HepG2 (cell line): Measurements from ENCODE around the gene PDP2. TPM values are rescaled to one million over a fixed set of nuclear protein-coding genes. Genes with fewer than 3 reads are reported as not detected.
A peak's percentile ranks its signal among the peaks of the same experiment; 100 is the strongest.

Source experiments
- ATAC-seq: fragments of 200-7000 bp; cut with Tn5 transposase; 3 replicates; pipeline ENCODE4 v1.9.1; 2020; ENCODE audit warnings: mild to moderate bottlenecking, moderate library complexity
- BruUV-seq: library from RNA; stranded (reverse); fragments of 400-500 nt; replicated peaks from 2 replicates; lab custom pipeline; 2021; lab: Mats Ljungman, UMichigan
- CTCF ChIA-PET: fragments of 300-600 bp; formaldehyde crosslinking; extraction: SDS; loops from one replicate; lab custom pipeline; 2021; ENCODE audit warnings: low total read pairs, inconsistent platforms, low intra/inter-chr PET ratio; lab: Yijun Ruan, JAX
- POLR2A ChIA-PET: fragments of 350-600 bp; sonication (Branson Sonifier 250); formaldehyde crosslinking; loops from one replicate; lab custom pipeline; 2020; ENCODE audit warnings: antibody characterized with exemption, inconsistent platforms; lab: Yijun Ruan, JAX
- DNase-seq: peaks from one replicate; pipeline ENCODE4 v3.0.0-alpha.2; 2015; ENCODE audit warnings: low spot score
- FAIRE-seq: peaks from 3 replicates; lab custom pipeline; 2011; peaks lifted over from hg19 to GRCh38; lab: Jason Lieb, UNC
- H2AFZ ChIP-seq: one replicate; pipeline ENCODE4 v1.6.1; 2011; ENCODE audit warnings: low read length, inconsistent platforms
- H3K27ac ChIP-seq: fragments of 300-600 bp; 3 replicates; pipeline ENCODE4 v1.8.0; 2011; ENCODE audit warnings: mixed run types, mild to moderate bottlenecking, mixed read lengths, low read length, inconsistent platforms; ENCODE audit not compliant: insufficient read depth; ENCODE audit errors: extremely low read length
- H3K27me3 ChIP-seq, 2 experiments: fragments of 200-600 bp in 1 of 2; 2 replicates in 1 of 2; 3 replicates in 1 of 2; pipeline versions ENCODE4 v1.6.0 to v1.8.0; 2011; ENCODE audit warnings: low read length in 2 of 2, mild to moderate bottlenecking in 2 of 2, moderate library complexity in 2 of 2, inconsistent platforms in 1 of 2; ENCODE audit not compliant: insufficient read depth in 2 of 2, control insufficient read depth in 1 of 2
- H3K36me3 ChIP-seq, 2 experiments: fragments of 200-600 bp in 1 of 2; replicated peaks in 1 of 2; 2 replicates in 1 of 2; 3 replicates in 1 of 2; pipeline versions ENCODE4 v1.5.1 to v1.8.0; 2011; ENCODE audit warnings: low read length in 2 of 2, inconsistent platforms in 1 of 2; ENCODE audit not compliant: insufficient read depth in 2 of 2, control insufficient read depth in 1 of 2
- H3K4me1 ChIP-seq: 2 replicates; pipeline ENCODE4 v1.5.1; 2012; ENCODE audit warnings: low read length, inconsistent platforms; ENCODE audit not compliant: insufficient read depth
- H3K4me2 ChIP-seq: 2 replicates; pipeline ENCODE4 v1.6.0; 2011; ENCODE audit warnings: low read depth, low read length, inconsistent platforms
- H3K4me3 ChIP-seq, 3 experiments: fragments of 200-600 bp in 1 of 3; sonication (generic), shearing (Covaris generic) in 1 of 3; replicated peaks in 1 of 3; 2 replicates each; pipeline ENCODE4 v1.5.1; 2011 to 2016; ENCODE audit warnings: low read length in 3 of 3, inconsistent platforms in 2 of 3, low read depth in 2 of 3, mild to moderate bottlenecking in 2 of 3, control low read depth in 1 of 3, mixed read lengths in 1 of 3; ENCODE audit not compliant: insufficient read depth in 1 of 3
- H3K79me2 ChIP-seq: one replicate; pipeline ENCODE4 v1.6.1; 2011; ENCODE audit warnings: low read length, inconsistent platforms; ENCODE audit not compliant: insufficient read depth
- H3K9ac ChIP-seq: 2 replicates; pipeline ENCODE4 v1.6.0; 2011; ENCODE audit warnings: mild to moderate bottlenecking, low read depth, low read length, inconsistent platforms; ENCODE audit not compliant: insufficient read depth
- H3K9me3 ChIP-seq: 2 replicates; pipeline ENCODE4 v1.5.1; 2012; ENCODE audit warnings: mild to moderate bottlenecking, low read length
- H4K20me1 ChIP-seq: 2 replicates; pipeline ENCODE4 v1.6.0; 2011; ENCODE audit warnings: inconsistent platforms, mild to moderate bottlenecking, low read length, moderate library complexity; ENCODE audit not compliant: insufficient read depth
- ETV5 ChIP-seq: IDR thresholded peaks from 2 replicates; pipeline ENCODE4 v1.6.1; 2018; ENCODE audit warnings: missing biosample characterization, missing genetic modification reagents, inconsistent platforms, borderline replicate concordance
- GLI4 ChIP-seq: sonication (generic); formaldehyde crosslinking; IDR thresholded peaks from 2 replicates; pipeline ENCODE4 v1.5.1; 2020; ENCODE audit warnings: missing genetic modification reagents, mild to moderate bottlenecking, moderate library complexity, borderline replicate concordance
- NR2F6 ChIP-seq, 2 experiments: IDR thresholded peaks; 2 replicates each; pipeline ENCODE4 v1.6.1; 2016; ENCODE audit warnings: antibody characterized with exemption in 1 of 2, mild to moderate bottlenecking in 1 of 2
- POLR2G ChIP-seq: fragments of 200-400 bp; formaldehyde crosslinking; IDR thresholded peaks from 2 replicates; pipeline ENCODE4 v1.6.1; 2018; ENCODE audit warnings: mild to moderate bottlenecking, low read depth, low read length, moderate library complexity
- RARA ChIP-seq: IDR thresholded peaks from 2 replicates; pipeline ENCODE4 v1.6.1; 2016; ENCODE audit warnings: missing genetic modification reagents, missing compliant biosample characterization
- ZNF263 ChIP-seq: sonication (generic); formaldehyde crosslinking; IDR thresholded peaks from 2 replicates; pipeline ENCODE4 v1.4.0; 2020; ENCODE audit warnings: missing genetic modification reagents
- ZNF281 ChIP-seq: sonication (generic); formaldehyde crosslinking; IDR thresholded peaks from 2 replicates; pipeline ENCODE4 v1.4.0; 2020; ENCODE audit warnings: missing genetic modification reagents, borderline replicate concordance
- ZNF3 ChIP-seq: IDR thresholded peaks from 2 replicates; pipeline ENCODE4 v1.7.0; 2017; ENCODE audit warnings: inconsistent platforms
- ZNF563 ChIP-seq: sonication (generic); formaldehyde crosslinking; IDR thresholded peaks from 2 replicates; pipeline ENCODE4 v1.8.0; 2022; ENCODE audit warnings: mild to moderate bottlenecking, moderate library complexity, missing genetic modification reagents
- WGBS: methylation state at CpG from one replicate; pipeline ENCODE4 v1.1.6; 2017; ENCODE audit warnings: low lambda C conversion rate; 5-methylcytosine and 5-hydroxymethylcytosine counted together
- in situ Hi-C: cut with HindIII; loops from 2 replicates; pipeline ENCODE4 v1.10.0; 2017; ENCODE audit warnings: low pct_unique_long_range_greater_than_20kb; ENCODE audit not compliant: extremely low pct_ligation_motif_present
- intact Hi-C: fragments of 100-400 bp; cut with micrococcal nuclease; formaldehyde crosslinking; loops from one replicate; pipeline ENCODE4 v1.10.0; 2022; ENCODE audit not compliant: unreplicated experiment
- polyA plus RNA-seq, 8 experiments: library from polyadenylated mRNA; depleted of rRNA in 3 of 8; stranded (reverse) in 7 of 8; unstranded in 1 of 8; fragments of >200 nt; fragmentation: Illumina TruSeq in 4 of 8; extraction: Trizol in 4 of 8; gene quantifications; 2 replicates each; pipeline versions ENCODE4 v1.2.1 to v1.2.3, GENCODE V29; 2011 to 2016; ENCODE audit warnings: low read depth in 4 of 8, missing spikeins in 1 of 8, mixed read lengths in 1 of 8; ENCODE audit not compliant: insufficient read depth in 1 of 8
- total RNA-seq, 5 experiments: library from RNA; depleted of rRNA; stranded (reverse); fragments of >200 nt; fragmentation: Illumina TruSeq; extraction: Trizol; gene quantifications; 2 replicates each; pipeline ENCODE4 v1.2.3, GENCODE V29; 2016; ENCODE audit warnings: low read depth in 1 of 5
- TF ChIP-seq, protein P1 (sequence below): sonication (generic); formaldehyde crosslinking; IDR thresholded peaks from 2 replicates; pipeline ENCODE4 v1.5.0; 2020; ENCODE audit warnings: missing genetic modification reagents
- TF ChIP-seq, protein P2 (sequence below): sonication (generic); formaldehyde crosslinking; IDR thresholded peaks from 2 replicates; pipeline ENCODE4 v1.4.0; 2020; ENCODE audit warnings: missing genetic modification reagents, borderline replicate concordance

The PDP2 gene
- total and polyA plus RNA-seq, 2 of the 13 experiments (the other 11 are each of a cell fraction or from before 2014, with no cell fraction given), result 12.8 to 15.8 TPM

- BruUV-seq, result no TSS peak
- TF ChIP-seq, protein P1, sequence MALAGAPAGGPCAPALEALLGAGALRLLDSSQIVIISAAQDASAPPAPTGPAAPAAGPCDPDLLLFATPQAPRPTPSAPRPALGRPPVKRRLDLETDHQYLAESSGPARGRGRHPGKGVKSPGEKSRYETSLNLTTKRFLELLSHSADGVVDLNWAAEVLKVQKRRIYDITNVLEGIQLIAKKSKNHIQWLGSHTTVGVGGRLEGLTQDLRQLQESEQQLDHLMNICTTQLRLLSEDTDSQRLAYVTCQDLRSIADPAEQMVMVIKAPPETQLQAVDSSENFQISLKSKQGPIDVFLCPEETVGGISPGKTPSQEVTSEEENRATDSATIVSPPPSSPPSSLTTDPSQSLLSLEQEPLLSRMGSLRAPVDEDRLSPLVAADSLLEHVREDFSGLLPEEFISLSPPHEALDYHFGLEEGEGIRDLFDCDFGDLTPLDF (CRISPR knock-in tag), result no peak
- peak; percentile 58; the same call in 1 of the 2 replicates for TF ChIP-seq ZNF263 (CRISPR knock-in tag)
- WGBS, result 0% methylated on average over 1 of the region's 1 CpG
- Histone ChIP-seq H4K20me1 (no peaks in the 10 kb centered on the region), H3K4me2 (peak overlapping the region; percentile 36; the same call in 1 of the 2 replicates), H3K9ac (no peak overlapping the region), H3K4me3 (no peak overlapping the region), H3K4me1 (peaks cover 45% of the 10 kb centered on the region), H3K79me2 (no peaks in the 10 kb centered on the region), H3K9me3 (no peaks in the 10 kb centered on the region), H2AFZ (no peak overlapping the region), H3K36me3 (no peaks in the 10 kb centered on the region), H3K27ac (no peak overlapping the region), H3K27me3 (peaks cover 0 to 8% of the 10 kb centered on the region in 2 experiments; a peak in 2 of 5 replicates)
- FAIRE-seq, result peak; percentile 26
- intact Hi-C loops, result loop anchor here (5.0 kb wide), 1 partner anchor 212 kb away; no protein-coding TSS in a partner anchor
- ChIA-PET CTCF (no interaction called here), POLR2A (interaction anchor here (0.6 to 1.6 kb wide), 2 partner anchors 44 to 184 kb away, joined by 3 to 5 read pairs; partner anchors contain the start of gene NAE1)
- in situ Hi-C loops, result loop anchor here (25.0 kb wide), 1 partner anchor 462 kb away; no protein-coding TSS in a partner anchor
- DNase-seq, result no peak
- peak; percentile 11; the same call in 1 of the 3 replicates for ATAC-seq
Observed at GRCh38 chr16:66874079-66874775, 6.1 kb upstream of the PDP2 start.

DNA sequence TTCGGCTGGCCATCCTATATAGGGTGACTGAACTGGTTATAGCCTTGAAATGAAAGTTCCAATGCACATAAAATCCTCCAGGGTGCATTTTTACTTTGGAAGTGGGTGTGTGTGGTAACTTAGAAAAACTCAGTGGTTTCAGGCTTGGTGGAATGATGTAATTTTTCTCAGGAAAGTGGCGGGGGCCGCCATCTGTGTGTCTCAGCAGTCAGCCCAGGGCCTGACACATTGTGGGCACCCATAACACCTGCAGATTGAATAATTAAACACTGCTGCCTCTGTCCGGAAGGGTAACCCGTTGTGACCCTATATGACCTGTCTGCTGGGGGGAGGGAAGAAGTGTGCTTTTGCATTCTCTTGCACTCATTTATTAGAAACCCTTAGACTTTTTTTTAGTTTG lies 2.2 kb upstream of the PDP2 start:
- FAIRE-seq (no peak), ATAC-seq (no peak), DNase-seq (no peak)
- H3K36me3 ChIP-seq, result no peaks in the 10 kb centered on the region; a peak in 1 of 5 replicates
- ChIA-PET POLR2A (no interaction called here), CTCF (no interaction called here)
- no peak overlapping the region for H3K4me3 ChIP-seq
- in situ Hi-C loops, result no loop called here
- intact Hi-C loops, result no loop called here
- H3K9me3 ChIP-seq, result no peaks in the 10 kb centered on the region
- peaks cover 59% of the 10 kb centered on the region for H3K4me1 ChIP-seq
- H4K20me1 ChIP-seq, result no peaks in the 10 kb centered on the region
- peaks cover 0 to 3% of the 10 kb centered on the region in 2 experiments; a peak in 1 of 5 replicates for H3K27me3 ChIP-seq
- H3K4me2 ChIP-seq, result peak overlapping the region; percentile 29
- H3K27ac ChIP-seq, result no peak overlapping the region
- no peak overlapping the region for H3K9ac ChIP-seq
- no TSS peak for BruUV-seq
- no peak overlapping the region for H2AFZ ChIP-seq
- H3K79me2 ChIP-seq, result peaks cover 17% of the 10 kb centered on the region
- WGBS, result 29% methylated on average over 5 of the region's 5 CpGs
- TF ChIP-seq POLR2G (no peak), ZNF563 (no peak), GLI4 (CRISPR knock-in tag) (0 out of 2 replicates have a peak, but pooled peaks have one; percentile 32), NR2F6 (IDR thresholded peaks at IDR 0.05) (no peak), NR2F6 (CRISPR knock-in tag; IDR thresholded peaks at IDR 0.05) (peak; percentile 20; the same call in 1 of the 2 replicates), ZNF281 (peak; percentile 37; the same call in 1 of the 2 replicates), ETV5 (peak; percentile 30; the same call in 1 of the 2 replicates), RARA (CRISPR knock-in tag) (0 out of 2 replicates have a peak, but pooled peaks have one; percentile 6), ZNF3 (CRISPR knock-in tag) (no peak)
- TF ChIP-seq, protein P2, sequence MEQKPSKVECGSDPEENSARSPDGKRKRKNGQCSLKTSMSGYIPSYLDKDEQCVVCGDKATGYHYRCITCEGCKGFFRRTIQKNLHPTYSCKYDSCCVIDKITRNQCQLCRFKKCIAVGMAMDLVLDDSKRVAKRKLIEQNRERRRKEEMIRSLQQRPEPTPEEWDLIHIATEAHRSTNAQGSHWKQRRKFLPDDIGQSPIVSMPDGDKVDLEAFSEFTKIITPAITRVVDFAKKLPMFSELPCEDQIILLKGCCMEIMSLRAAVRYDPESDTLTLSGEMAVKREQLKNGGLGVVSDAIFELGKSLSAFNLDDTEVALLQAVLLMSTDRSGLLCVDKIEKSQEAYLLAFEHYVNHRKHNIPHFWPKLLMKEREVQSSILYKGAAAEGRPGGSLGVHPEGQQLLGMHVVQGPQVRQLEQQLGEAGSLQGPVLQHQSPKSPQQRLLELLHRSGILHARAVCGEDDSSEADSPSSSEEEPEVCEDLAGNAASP (CRISPR knock-in tag), result peak; percentile 90; the same call in 1 of the 2 replicates
